IPS DF 6.9 (cell line): ENCODE results near the gene ADM5.

Source experiments
- DNase-seq: peaks from one replicate; pipeline ENCODE4 v3.0.0-alpha.2; 2013; ENCODE audit warnings: low read depth, low spot score
- H3K27ac ChIP-seq: one replicate; pipeline ENCODE4 v1.5.1; 2013; ENCODE audit warnings: low read length, control low read depth
- H3K27me3 ChIP-seq: 2 replicates; pipeline ENCODE4 v1.6.1; 2013; ENCODE audit warnings: mild to moderate bottlenecking, low read length; ENCODE audit not compliant: control insufficient read depth, insufficient read depth
- H3K36me3 ChIP-seq: 2 replicates; pipeline ENCODE4 v1.6.1; 2013; ENCODE audit warnings: low read length; ENCODE audit not compliant: control insufficient read depth, insufficient read depth
- H3K4me1 ChIP-seq: 2 replicates; pipeline ENCODE4 v1.6.1; 2013; ENCODE audit warnings: low read length; ENCODE audit not compliant: control insufficient read depth, insufficient read depth
- H3K4me3 ChIP-seq: 2 replicates; pipeline ENCODE4 v1.5.1; 2013; ENCODE audit warnings: mild to moderate bottlenecking, low read length
- H3K9me3 ChIP-seq: 2 replicates; pipeline ENCODE4 v1.6.1; 2013; ENCODE audit warnings: low read length, inconsistent platforms; ENCODE audit not compliant: control insufficient read depth, insufficient read depth
- WGBS: extraction: QIAGEN DNeasy Blood & Tissue Kit; methylation state at CpG from one replicate; pipeline ENCODE4 v1.1.7; 2013; ENCODE audit warnings: mixed read lengths, missing lambda C conversion rate; ENCODE audit not compliant: insufficient read length, insufficient coverage; 5-methylcytosine and 5-hydroxymethylcytosine counted together

Gene ADM5

DNA sequence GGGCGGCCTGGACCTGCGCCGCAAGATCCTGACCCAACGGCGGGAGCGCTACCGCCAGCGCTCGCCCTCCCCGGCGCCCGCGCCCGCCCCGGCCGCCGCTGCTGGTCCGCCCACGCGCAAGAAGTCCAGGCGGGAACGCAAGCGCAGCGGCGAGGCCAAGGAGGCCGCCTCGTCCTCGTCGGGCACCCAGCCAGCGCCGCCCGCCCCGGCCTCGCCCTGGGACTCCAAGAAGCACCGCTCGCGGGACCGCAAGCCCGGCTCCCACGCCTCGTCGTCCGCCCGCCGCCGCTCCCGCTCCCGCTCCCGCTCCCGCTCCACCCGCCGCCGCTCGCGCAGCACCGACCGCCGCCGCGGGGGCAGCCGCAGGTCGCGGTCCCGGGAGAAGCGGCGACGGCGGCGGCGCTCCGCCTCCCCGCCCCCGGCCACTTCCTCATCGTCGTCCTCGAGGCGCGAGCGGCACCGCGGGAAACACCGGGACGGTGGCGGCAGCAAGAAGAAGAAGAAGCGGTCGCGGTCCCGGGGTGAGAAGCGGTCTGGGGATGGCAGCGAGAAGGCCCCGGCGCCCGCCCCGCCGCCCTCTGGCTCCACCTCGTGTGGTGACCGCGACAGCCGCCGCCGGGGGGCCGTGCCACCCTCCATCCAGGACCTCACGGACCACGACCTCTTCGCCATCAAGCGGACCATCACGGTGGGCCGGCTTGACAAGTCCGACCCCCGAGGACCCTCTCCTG, 37.4 kb upstream of the ADM5 start:
- no CpG with 5 or more reads among the region's 110 CpGs for WGBS
- H3K4me1 ChIP-seq, result no peaks in the 10 kb centered on the region; the same call in 1 of the 2 replicates
- H3K27ac ChIP-seq, result no peak overlapping the region
- no peaks in the 10 kb centered on the region for H3K9me3 ChIP-seq
- no peak for DNase-seq
- no peak overlapping the region for H3K4me3 ChIP-seq
- peaks cover 43% of the 10 kb centered on the region for H3K36me3 ChIP-seq
- H3K27me3 ChIP-seq, result no peaks in the 10 kb centered on the region

- H3K36me3 ChIP-seq, result peaks cover 47% of the 10 kb centered on the region
- no peak overlapping the region for H3K27ac ChIP-seq
- H3K27me3 ChIP-seq, result no peaks in the 10 kb centered on the region
- no CpG with 5 or more reads among the region's 58 CpGs for WGBS
- no peak for DNase-seq
- no peaks in the 10 kb centered on the region; the same call in 1 of the 2 replicates for H3K4me1 ChIP-seq
- no peak overlapping the region for H3K4me3 ChIP-seq
- no peaks in the 10 kb centered on the region for H3K9me3 ChIP-seq
Measured at GRCh38 chr19:49652551-49653465, 36.6 kb upstream of the ADM5 start.

- Histone ChIP-seq H3K4me1 (no peaks in the 10 kb centered on the region; the same call in 1 of the 2 replicates), H3K4me3 (no peak overlapping the region), H3K9me3 (no peaks in the 10 kb centered on the region), H3K36me3 (peaks cover 48% of the 10 kb centered on the region), H3K27ac (no peak overlapping the region), H3K27me3 (no peaks in the 10 kb centered on the region)
- WGBS, result no CpG with 5 or more reads among the region's 13 CpGs
- DNase-seq, result no peak
Measured at GRCh38 chr19:49653466-49653806, 36.0 kb upstream of the ADM5 start.

DNA sequence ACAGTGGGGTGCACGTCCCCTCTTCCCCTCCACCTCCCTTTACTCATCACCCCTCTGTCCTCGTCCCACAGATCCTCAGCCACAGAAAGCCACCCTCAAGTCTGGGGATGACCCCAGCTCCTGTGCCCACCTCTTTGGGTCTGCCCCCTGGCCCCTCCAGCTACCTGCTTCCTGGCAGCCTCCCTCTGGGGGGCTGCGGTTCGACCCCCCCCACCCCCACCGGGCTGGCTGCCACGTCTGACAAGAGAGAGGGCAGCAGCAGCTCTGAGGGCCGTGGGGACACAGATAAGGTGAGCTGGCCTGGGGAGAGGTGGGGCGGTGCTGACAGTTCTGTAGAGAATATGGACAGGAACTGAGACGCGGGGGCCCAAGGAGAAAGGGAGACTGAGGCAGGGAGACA, 34.8 kb upstream of the ADM5 start:
- H3K36me3 ChIP-seq, result peaks cover 55% of the 10 kb centered on the region
- DNase-seq, result no peak
- no peaks in the 10 kb centered on the region for H3K9me3 ChIP-seq
- H3K4me1 ChIP-seq, result no peaks in the 10 kb centered on the region; the same call in 1 of the 2 replicates
- no peak overlapping the region for H3K4me3 ChIP-seq
- H3K27ac ChIP-seq, result no peak overlapping the region
- no peaks in the 10 kb centered on the region for H3K27me3 ChIP-seq
- WGBS, result no CpG with 5 or more reads among the region's 10 CpGs

DNA sequence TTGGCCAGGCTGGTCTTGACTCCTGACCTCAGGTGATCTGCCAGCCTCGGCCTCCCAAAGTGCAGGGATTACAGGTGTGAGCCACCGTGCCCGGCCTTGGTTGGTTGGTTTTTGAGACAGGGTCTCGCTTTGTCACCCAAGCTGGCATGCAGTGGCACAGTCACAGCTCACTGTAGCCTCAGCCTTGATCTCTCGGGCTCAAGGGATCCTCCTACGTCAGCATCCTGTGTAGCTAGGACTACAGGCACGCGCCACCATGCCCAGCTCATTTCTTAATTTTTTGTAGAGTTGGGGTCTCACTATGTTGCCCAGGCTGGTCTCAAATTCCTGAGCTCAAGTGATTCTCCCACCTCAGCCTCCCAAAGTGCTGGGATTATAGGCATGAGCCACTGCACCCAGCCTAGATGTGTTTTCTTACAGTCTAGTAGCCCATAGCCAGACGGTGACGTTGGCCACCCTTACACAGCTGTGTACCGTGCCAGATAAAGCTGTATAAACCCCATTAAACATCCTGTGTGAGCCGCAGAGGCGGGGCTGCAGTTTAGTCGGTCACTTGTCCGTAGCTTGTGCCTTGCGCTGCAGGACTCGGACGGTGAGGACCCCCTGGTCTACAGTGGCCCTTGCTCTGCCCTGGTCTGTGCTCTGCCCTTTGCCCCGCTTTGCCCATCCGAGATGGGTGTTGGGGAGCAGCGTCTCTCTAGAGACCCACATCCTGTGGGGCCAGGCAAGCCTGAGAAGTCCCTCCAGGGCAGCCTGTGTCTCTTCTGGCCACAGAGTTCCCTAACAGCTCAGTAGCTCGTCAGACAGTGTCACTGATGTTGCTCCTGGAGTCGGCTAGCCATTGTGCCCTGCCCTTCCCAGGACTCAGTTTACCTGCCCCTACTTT, 33.6 kb upstream of the ADM5 start:
- no peak for DNase-seq
- Histone ChIP-seq H3K27ac (no peak overlapping the region), H3K4me3 (no peak overlapping the region), H3K36me3 (peaks cover 55% of the 10 kb centered on the region), H3K27me3 (no peaks in the 10 kb centered on the region), H3K9me3 (no peaks in the 10 kb centered on the region), H3K4me1 (no peaks in the 10 kb centered on the region; the same call in 1 of the 2 replicates)
- no CpG with 5 or more reads among the region's 23 CpGs for WGBS

DNA sequence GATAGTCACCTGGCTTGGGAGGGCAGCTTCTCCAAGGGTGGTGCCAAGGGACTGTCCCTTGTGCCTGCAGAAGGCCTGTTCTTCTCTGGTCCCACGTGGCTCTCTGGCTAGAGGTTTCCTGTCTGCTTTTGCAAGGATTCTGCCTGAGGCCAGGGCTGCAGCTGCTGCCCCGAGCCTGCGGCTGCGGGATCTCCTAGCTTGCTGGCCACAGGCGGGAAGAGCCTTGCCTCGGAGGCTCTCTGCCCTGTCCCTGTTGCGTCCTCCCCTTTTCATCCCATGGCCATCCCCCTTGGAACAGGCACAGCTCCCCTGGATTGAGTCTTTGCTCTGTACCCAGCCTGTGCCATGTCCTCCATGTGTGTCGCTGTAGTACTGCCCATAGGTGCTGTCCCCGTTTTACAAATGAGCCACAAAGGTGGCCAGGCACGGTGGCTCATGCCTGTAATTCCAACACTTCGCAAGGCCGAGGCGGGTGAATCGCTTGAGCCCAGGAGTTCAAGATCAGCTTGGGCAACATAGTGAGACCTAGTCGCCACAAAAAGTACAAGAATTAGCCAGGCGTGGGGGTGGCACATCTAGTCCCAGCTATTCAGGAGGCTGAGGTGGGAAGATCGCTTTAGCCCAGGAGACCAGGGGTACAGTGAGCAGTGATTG, 32.8 kb upstream of the ADM5 start:
- Histone ChIP-seq H3K27me3 (no peaks in the 10 kb centered on the region), H3K9me3 (no peaks in the 10 kb centered on the region), H3K4me1 (no peaks in the 10 kb centered on the region; the same call in 1 of the 2 replicates), H3K27ac (no peak overlapping the region), H3K36me3 (peaks cover 55% of the 10 kb centered on the region), H3K4me3 (no peak overlapping the region)
- DNase-seq, result no peak
- WGBS, result no CpG with 5 or more reads among the region's 17 CpGs

- no peak overlapping the region for H3K27ac ChIP-seq
- no peaks in the 10 kb centered on the region; the same call in 1 of the 2 replicates for H3K4me1 ChIP-seq
- H3K27me3 ChIP-seq, result no peaks in the 10 kb centered on the region
- H3K4me3 ChIP-seq, result no peak overlapping the region
- no peaks in the 10 kb centered on the region for H3K9me3 ChIP-seq
- H3K36me3 ChIP-seq, result peaks cover 57% of the 10 kb centered on the region
- DNase-seq, result no peak
- WGBS, result no CpG with 5 or more reads among the region's 22 CpGs
Measured at GRCh38 chr19:49657493-49658138, 31.8 kb upstream of the ADM5 start.

GRCh38 chr19:49658139-49658517, 31.3 kb upstream of the ADM5 start:
- no peaks in the 10 kb centered on the region for H3K27me3 ChIP-seq
- H3K4me1 ChIP-seq, result no peaks in the 10 kb centered on the region; the same call in 1 of the 2 replicates
- H3K4me3 ChIP-seq, result no peak overlapping the region
- H3K36me3 ChIP-seq, result peaks cover 59% of the 10 kb centered on the region
- H3K9me3 ChIP-seq, result no peaks in the 10 kb centered on the region
- no peak overlapping the region for H3K27ac ChIP-seq
- no CpG with 5 or more reads among the region's 15 CpGs for WGBS
- DNase-seq, result no peak

DNA sequence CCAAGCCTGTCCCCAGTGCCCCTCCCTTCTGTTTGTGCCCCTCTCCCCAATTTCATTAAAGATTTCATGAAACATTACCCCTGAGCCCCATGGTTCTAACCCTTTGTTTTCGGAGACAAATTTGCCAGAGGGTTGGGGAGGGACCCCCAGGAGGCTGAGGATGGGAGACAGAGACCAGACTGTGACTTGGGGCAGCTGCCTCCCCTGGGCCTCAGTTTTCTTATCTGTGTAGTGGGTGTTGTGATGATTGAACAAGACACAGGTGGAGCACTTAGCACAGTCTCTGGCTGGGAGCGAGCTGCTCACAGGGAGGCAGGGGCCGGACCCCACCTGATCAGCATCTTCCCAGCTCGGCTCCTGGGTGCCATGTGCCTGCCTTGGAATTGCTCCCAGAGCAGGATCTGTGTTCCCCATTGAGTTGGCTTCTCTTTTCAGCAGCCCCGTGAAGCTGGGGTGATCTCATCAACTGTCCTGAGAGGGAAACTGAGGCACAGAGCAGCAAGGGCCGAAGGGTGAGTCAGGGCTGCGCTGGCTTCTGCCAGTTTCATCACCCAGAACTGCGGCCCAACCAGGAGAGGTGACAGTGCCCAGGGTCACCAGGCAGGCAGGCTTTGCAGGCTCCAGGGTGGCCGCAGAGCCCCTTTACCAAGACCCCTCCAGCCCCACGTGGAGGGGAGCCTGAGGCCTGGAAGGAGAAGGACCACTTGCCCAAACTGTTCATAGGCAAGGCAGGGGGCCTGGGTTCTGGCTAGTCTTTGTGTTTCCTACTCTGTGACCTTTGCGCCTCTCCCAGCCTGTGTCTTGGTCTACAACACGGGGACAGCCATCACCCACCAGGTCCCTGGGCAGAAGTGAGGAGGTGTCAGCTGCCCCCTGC, 30.6 kb upstream of the ADM5 start:
- Histone ChIP-seq H3K9me3 (no peaks in the 10 kb centered on the region), H3K27me3 (no peaks in the 10 kb centered on the region), H3K4me1 (no peaks in the 10 kb centered on the region; the same call in 1 of the 2 replicates), H3K27ac (no peak overlapping the region), H3K4me3 (no peak overlapping the region), H3K36me3 (peaks cover 57% of the 10 kb centered on the region)
- DNase-seq, result no peak
- no CpG with 5 or more reads among the region's 12 CpGs for WGBS
